HFFc6 (cell line): Measurements from ENCODE around the gene MRPS14. TPM values are rescaled to one million over a fixed set of nuclear protein-coding genes. Genes with fewer than 3 reads are reported as not detected.

ENCODE experiments used
- DNase-seq: peaks from one replicate; pipeline ENCODE4 v3.0.0-alpha.2; 2018
- H3K27ac Mint-ChIP-seq: 2 replicates; pipeline ENCODE4 v1.8.0; 2020; ENCODE audit warnings: mild to moderate bottlenecking, mixed read lengths
- H3K27me3 Mint-ChIP-seq: 2 replicates; pipeline ENCODE4 v1.8.0; 2021; ENCODE audit warnings: mild to moderate bottlenecking, moderate library complexity, mixed read lengths; ENCODE audit not compliant: insufficient read depth
- H3K36me3 Mint-ChIP-seq: 2 replicates; pipeline ENCODE4 v1.8.0; 2021; ENCODE audit warnings: low read depth, mixed read lengths
- H3K4me1 Mint-ChIP-seq: 2 replicates; pipeline ENCODE4 v1.8.0; 2020; ENCODE audit warnings: low read depth, mixed read lengths
- H3K4me3 Mint-ChIP-seq: 2 replicates; pipeline ENCODE4 v1.8.0; 2020; ENCODE audit warnings: mild to moderate bottlenecking, moderate library complexity, mixed read lengths
- H3K9me3 Mint-ChIP-seq: 2 replicates; pipeline ENCODE4 v1.8.0; 2020; ENCODE audit warnings: mild to moderate bottlenecking, mixed read lengths
- CTCF ChIP-seq: fragments of 200-600 bp; sonication (generic); IDR thresholded peaks from 2 replicates; pipeline ENCODE4 v1.5.0; 2021; ENCODE audit warnings: antibody characterized with exemption, mild to moderate bottlenecking
- long read RNA-seq: library from polyadenylated mRNA; unstranded; transcript quantifications from one replicate; pipeline ENCODE4 v2.0.0, GENCODE V29; 2019
- total RNA-seq, 6 experiments: library from RNA; stranded (reverse); fragmentation: NEBNext Ultra II Directional; extraction: Animal tissue kit (Norgen Biotek cat#: 25700); gene quantifications; 2 replicates in 1 of 6; 3 replicates in 5 of 6; pipeline ENCODE4 v1.2.3, GENCODE V29; 2021

MRPS14 gene
- total RNA-seq: 10 to 100 TPM; 30.1 to 43.4 (median 36.6) TPM
- long read RNA-seq, transcript MRPS14-202 (3 exons, 2,115 nt): major isoform, 45 of 56 reads
- long read RNA-seq, partial matches to known transcripts: 5 of 56 reads
- long read RNA-seq, other reads (novel, unspliced or antisense): 5 of 56 reads

DNA sequence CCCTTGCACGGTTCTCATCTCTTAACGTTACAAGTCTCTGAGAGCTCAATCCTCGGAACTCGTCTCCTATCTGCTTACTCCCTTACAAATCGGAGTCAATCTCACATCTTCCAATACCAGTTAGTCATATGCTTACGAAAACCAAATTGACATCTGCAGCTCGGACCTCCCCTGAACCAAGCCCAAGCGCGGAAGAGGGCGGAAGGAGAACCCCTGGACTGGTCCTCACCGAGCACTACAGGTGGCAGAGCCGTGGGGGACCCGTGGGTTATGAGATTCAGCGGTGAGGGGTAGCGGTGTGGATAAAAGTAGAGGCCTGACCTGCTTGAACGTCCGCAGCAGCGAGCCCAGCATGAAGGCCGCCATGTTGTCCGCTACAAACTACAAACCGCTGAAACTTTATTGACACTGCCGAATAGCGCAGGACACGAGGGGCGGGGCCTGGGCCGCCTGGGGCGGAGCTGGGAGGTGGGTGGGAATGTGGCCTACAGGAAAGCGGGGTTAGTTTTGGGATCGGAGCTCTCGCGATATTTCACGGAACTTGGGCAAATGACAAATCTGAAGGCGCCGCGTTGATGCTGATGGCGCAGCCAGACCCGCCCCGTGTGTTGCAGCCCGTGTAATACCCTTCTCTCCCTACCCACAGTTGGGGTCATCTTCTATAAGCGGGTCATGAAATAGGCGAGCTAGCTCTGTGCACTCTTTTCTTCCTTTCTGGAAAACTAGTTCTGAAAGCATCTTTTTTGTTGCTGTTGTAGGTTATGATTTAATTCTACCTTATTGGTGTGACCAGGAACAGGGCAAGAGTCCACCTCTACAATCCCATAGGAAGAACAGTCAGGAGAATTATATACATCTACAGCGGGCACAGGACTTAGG, at the start of gene MRPS14:
Gene MRPS14 (minus strand): TSS at position 383 of the 879 bp plus-strand sequence. CDS start 17 bp downstream, at position 366.
- Mint-ChIP-seq H3K36me3 (peaks cover 15% of the 10 kb centered on the region; the same call in 1 of the 2 replicates), H3K27ac (peak within 1 kb of the TSS; percentile 82), H3K9me3 (peaks cover 8% of the 10 kb centered on the region), H3K4me3 (peak within 1 kb of the TSS; percentile 95), H3K4me1 (peaks cover 27% of the 10 kb centered on the region), H3K27me3 (no peaks in the 10 kb centered on the region; the same call in 1 of the 2 replicates)
- no peak for TF ChIP-seq CTCF
- DNase-seq: peak; percentile 98

GRCh38 chr1:175072099-175072951, 49.1 kb upstream of the MRPS14 start:
- Mint-ChIP-seq H3K4me3 (peak overlapping the region; percentile 63), H3K4me1 (peaks cover 24% of the 10 kb centered on the region), H3K27me3 (peaks cover 6% of the 10 kb centered on the region), H3K27ac (no peak overlapping the region), H3K36me3 (no peaks in the 10 kb centered on the region), H3K9me3 (no peaks in the 10 kb centered on the region)
- peak; percentile 47 for DNase-seq
- TF ChIP-seq CTCF: no peak

- H3K27me3 Mint-ChIP-seq: peaks cover 12% of the 10 kb centered on the region
- H3K4me1 Mint-ChIP-seq: peaks cover 24% of the 10 kb centered on the region
- no peak overlapping the region for H3K4me3 Mint-ChIP-seq
- TF ChIP-seq CTCF: no peak
- no peaks in the 10 kb centered on the region for H3K36me3 Mint-ChIP-seq
- no peak overlapping the region for H3K27ac Mint-ChIP-seq
- no peaks in the 10 kb centered on the region for H3K9me3 Mint-ChIP-seq
- DNase-seq: no peak
Measured at GRCh38 chr1:175071276-175071943, 48.2 kb upstream of the MRPS14 start.

DNA sequence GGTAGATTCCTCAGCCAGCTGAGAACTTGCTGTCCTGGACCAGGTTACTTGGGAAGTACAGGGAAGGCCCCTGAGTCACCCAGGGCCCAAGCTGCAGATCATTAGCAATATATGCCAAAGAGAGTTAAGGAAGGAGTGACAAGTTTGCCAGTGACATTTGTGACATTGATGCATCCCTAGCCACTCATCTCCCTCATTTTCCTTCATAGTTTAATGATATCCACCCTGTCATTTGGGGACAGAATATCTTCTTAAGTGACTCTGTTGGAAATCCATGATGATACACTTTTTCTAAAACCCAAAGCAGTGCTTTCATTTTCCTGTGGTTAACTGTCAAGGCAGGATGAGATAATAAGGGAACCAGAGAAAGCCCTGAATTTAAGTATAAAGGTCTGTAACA, 47.6 kb upstream of the MRPS14 start:
- H3K27ac Mint-ChIP-seq: no peak overlapping the region
- no peaks in the 10 kb centered on the region for H3K36me3 Mint-ChIP-seq
- no peak overlapping the region for H3K4me3 Mint-ChIP-seq
- peaks cover 21% of the 10 kb centered on the region for H3K4me1 Mint-ChIP-seq
- no peak for TF ChIP-seq CTCF
- DNase-seq: no peak
- H3K27me3 Mint-ChIP-seq: peaks cover 16% of the 10 kb centered on the region
- H3K9me3 Mint-ChIP-seq: no peaks in the 10 kb centered on the region
